MM.1S (cell line): Measurements from ENCODE around the gene SLC29A1.

Source experiments
- CTCF ChIP-seq: fragments of 300-600 bp; sonication (generic); IDR thresholded peaks from 2 replicates; pipeline ENCODE4 v1.5.1; 2016; ENCODE audit warnings: antibody characterized with exemption, low read length, mixed read lengths
- EZH2phosphoT487 ChIP-seq: fragments of 300-600 bp; sonication (generic); IDR thresholded peaks from 2 replicates; pipeline ENCODE4 v1.6.1; 2018; ENCODE audit warnings: antibody characterized with exemption, low read length

GRCh38 chr6:44219815-44220784 is 3.3 kb upstream of the SLC29A1 start:
- TF ChIP-seq CTCF (no peak), EZH2phosphoT487 (no peak)
